Measurements from ENCODE around the gene DCLK1.

- no peak for TF ChIP-seq POLR2A (IDR thresholded peaks at IDR 0.05)
- TF ChIP-seq, protein P1, sequence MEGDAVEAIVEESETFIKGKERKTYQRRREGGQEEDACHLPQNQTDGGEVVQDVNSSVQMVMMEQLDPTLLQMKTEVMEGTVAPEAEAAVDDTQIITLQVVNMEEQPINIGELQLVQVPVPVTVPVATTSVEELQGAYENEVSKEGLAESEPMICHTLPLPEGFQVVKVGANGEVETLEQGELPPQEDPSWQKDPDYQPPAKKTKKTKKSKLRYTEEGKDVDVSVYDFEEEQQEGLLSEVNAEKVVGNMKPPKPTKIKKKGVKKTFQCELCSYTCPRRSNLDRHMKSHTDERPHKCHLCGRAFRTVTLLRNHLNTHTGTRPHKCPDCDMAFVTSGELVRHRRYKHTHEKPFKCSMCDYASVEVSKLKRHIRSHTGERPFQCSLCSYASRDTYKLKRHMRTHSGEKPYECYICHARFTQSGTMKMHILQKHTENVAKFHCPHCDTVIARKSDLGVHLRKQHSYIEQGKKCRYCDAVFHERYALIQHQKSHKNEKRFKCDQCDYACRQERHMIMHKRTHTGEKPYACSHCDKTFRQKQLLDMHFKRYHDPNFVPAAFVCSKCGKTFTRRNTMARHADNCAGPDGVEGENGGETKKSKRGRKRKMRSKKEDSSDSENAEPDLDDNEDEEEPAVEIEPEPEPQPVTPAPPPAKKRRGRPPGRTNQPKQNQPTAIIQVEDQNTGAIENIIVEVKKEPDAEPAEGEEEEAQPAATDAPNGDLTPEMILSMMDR (IDR thresholded peaks at IDR 0.05 in 4 of 5, conservative IDR thresholded peaks at IDR 0.05 in 1 of 5), result no peak
These were observed 104.7 kb downstream of the DCLK1 start for GRCh38 chr13:36026531-36026930.

All from gastrocnemius medialis (tissue), 4 donors.